Measurements from ENCODE around the gene ST3GAL6.

DNA sequence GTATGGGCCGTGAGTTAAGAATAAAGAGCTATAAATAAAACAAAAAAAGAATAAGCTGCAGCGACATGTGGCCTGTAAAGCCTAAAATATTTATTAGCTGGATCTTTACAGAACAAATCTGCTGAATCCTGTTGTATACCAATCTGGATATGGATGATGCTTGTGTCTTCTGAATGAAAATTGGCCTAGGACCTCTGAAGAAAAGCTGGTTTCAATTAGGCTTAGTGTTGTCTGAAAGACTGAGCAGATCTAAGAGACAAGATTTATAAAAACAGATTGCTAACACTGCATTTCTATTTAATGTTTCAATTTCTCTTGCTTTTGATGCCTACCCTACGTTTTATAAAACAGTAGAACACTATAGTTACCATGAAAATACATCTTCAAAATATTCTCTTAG is 57.9 kb downstream of the ST3GAL6 start:
- TF ChIP-seq, protein P1, sequence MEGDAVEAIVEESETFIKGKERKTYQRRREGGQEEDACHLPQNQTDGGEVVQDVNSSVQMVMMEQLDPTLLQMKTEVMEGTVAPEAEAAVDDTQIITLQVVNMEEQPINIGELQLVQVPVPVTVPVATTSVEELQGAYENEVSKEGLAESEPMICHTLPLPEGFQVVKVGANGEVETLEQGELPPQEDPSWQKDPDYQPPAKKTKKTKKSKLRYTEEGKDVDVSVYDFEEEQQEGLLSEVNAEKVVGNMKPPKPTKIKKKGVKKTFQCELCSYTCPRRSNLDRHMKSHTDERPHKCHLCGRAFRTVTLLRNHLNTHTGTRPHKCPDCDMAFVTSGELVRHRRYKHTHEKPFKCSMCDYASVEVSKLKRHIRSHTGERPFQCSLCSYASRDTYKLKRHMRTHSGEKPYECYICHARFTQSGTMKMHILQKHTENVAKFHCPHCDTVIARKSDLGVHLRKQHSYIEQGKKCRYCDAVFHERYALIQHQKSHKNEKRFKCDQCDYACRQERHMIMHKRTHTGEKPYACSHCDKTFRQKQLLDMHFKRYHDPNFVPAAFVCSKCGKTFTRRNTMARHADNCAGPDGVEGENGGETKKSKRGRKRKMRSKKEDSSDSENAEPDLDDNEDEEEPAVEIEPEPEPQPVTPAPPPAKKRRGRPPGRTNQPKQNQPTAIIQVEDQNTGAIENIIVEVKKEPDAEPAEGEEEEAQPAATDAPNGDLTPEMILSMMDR (IDR thresholded peaks at IDR 0.05; ENCODE audit: insufficient read depth, low read length), result no peak
- TF ChIP-seq POLR2AphosphoS5 (IDR thresholded peaks at IDR 0.05; ENCODE audit: low read depth), result no peak

Measured in HL-60 (cell line).